ENCODE data around the gene NRG3. TPM values are rescaled to one million over a fixed set of nuclear protein-coding genes. Genes with fewer than 3 reads are reported as not detected.

Gene NRG3
- total and polyA plus RNA-seq, 2 of the 4 experiments (the other 2 are of a cell fraction) = not detected

DNA sequence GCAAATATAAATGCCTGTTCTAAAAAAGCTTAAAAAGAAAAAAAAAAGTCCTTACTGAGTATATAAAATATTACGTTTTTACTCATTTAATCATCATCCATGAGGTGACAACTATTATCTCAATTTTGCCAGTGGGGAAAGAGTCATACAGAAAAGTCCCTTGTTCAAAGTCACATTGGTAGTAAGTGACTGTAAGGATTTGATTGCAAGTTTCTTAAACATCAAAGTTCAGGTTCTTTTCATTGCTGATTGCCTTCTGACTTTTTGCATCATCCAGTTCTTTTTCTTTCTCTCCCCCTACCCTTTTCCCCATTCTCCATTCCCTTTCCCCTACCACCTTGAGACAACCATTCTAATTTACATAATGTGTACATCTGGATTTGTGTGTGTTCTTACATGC lies 363.3 kb downstream of the NRG3 start:
- H4K8ac ChIP-seq (ENCODE audit: low read depth in 2 of 2, low read length in 2 of 2) = no peak overlapping the region
- DNase-seq (no peak), ATAC-seq (ENCODE audit: low read depth) (no peak)
- dilution Hi-C loops (cut with HindIII; ENCODE audit: low sequenced_read_pairs, unreplicated experiment) = no loop called here
- no peaks in the 10 kb centered on the region for H3K9me1 ChIP-seq (ENCODE audit: insufficient read depth, low read length)
- BruUV-seq (replicated peaks) = no TSS peak
- intact Hi-C loops (cut with micrococcal nuclease) = no loop called here
- H2AFZ ChIP-seq (replicated peaks; ENCODE audit: low read length, poor library complexity) = no peak overlapping the region
- no peak overlapping the region for H2BK20ac ChIP-seq (ENCODE audit: low read depth, low read length)
- H4K20me1 ChIP-seq (ENCODE audit: insufficient read depth, low read length) = no peaks in the 10 kb centered on the region
- H2BK5ac ChIP-seq (ENCODE audit: low read depth, low read length, poor library complexity, severe bottlenecking) = no peak overlapping the region
- ChIA-PET CTCF (interaction anchor here (0.6 to 0.7 kb wide), 2 partner anchors 270 to 714 kb away, joined by 3 read pairs; no protein-coding TSS in a partner anchor), POLR2A (ENCODE audit: unreplicated experiment) (no interaction called here)
- no peak overlapping the region for H3K18ac ChIP-seq (ENCODE audit: low read depth, low read length)
- no peak overlapping the region for H3K14ac ChIP-seq (replicated peaks; ENCODE audit: low read depth, low read length)
- H3K27ac ChIP-seq (ENCODE audit: insufficient read depth, low read length) = no peak overlapping the region
- peaks cover 4% of the 10 kb centered on the region; the same call in 1 of the 2 replicates for H3K9me3 ChIP-seq (ENCODE audit: control insufficient read depth, insufficient read depth, low read length)
- in situ Hi-C loops (cut with MboI; ENCODE audit: low sequenced_read_pairs) = no loop called here
- H3K4me3 ChIP-seq (ENCODE audit: insufficient read depth, low read depth, low read length) = no peak overlapping the region
- H3K4me1 ChIP-seq (ENCODE audit: control insufficient read depth, insufficient read depth, low read length) = no peaks in the 10 kb centered on the region
- no peak overlapping the region for H4K5ac ChIP-seq (ENCODE audit: low read depth, low read length)
- H3K56ac ChIP-seq (ENCODE audit: extremely low read depth, insufficient read depth, low read length) = no peak overlapping the region
- no peaks in the 10 kb centered on the region for H3K79me1 ChIP-seq (ENCODE audit: low read depth in 1 of 2, low read length in 2 of 2)
- TF ChIP-seq MXI1 (IDR thresholded peaks at IDR 0.05; ENCODE audit: borderline replicate concordance, low read depth, low read length) (no peak), RCOR1 (IDR thresholded peaks at IDR 0.05; ENCODE audit: insufficient replicate concordance, low read length) (no peak), RFX5 (IDR thresholded peaks at IDR 0.05; ENCODE audit: low read depth, low read length) (no peak), MAFK (IDR thresholded peaks at IDR 0.05; ENCODE audit: low read depth, low read length) (no peak), FOS (IDR thresholded peaks at IDR 0.05; ENCODE audit: low read depth, low read length) (no peak)
- no peak overlapping the region for H3K4ac ChIP-seq (ENCODE audit: low read depth, low read length)
- H3K9ac ChIP-seq (ENCODE audit: low read depth, low read length) = no peak overlapping the region
- no peak overlapping the region for H3K23ac ChIP-seq (ENCODE audit: low read depth, low read length)
- H3K27me3 ChIP-seq (ENCODE audit: control insufficient read depth, insufficient read depth, low read length) = no peaks in the 10 kb centered on the region
- no peak overlapping the region for H2BK120ac ChIP-seq (ENCODE audit: low read depth, low read length)
- no peak overlapping the region for H2AK9ac ChIP-seq (replicated peaks; ENCODE audit: low read depth, low read length, poor library complexity)
- H3K4me2 ChIP-seq (ENCODE audit: low read depth, low read length) = no peak overlapping the region
- no peak overlapping the region for H2AK5ac ChIP-seq (ENCODE audit: low read depth, low read length)
- no peak overlapping the region for H2BK15ac ChIP-seq (ENCODE audit: low read depth, low read length)
- no CpG with 5 or more reads among the region's 1 CpG for WGBS, 2 experiments (ENCODE audit: extremely low coverage in 2 of 2, insufficient read length in 1 of 2)
- H4K91ac ChIP-seq (ENCODE audit: insufficient read depth, low read depth, low read length) = no peak overlapping the region
- H3K36me3 ChIP-seq (ENCODE audit: control insufficient read depth, insufficient read depth, low read length) = no peaks in the 10 kb centered on the region

Measured in IMR-90 (cell line).